ENCODE data around the gene NELFB.
A peak's percentile ranks its signal among the peaks of the same experiment; 100 is the strongest.
"Not testable (repeated sequence)": the region's sequence is repeated elsewhere in the genome, so short reads cannot be mapped to it uniquely, and the experiment has no call there.

The NELFB gene

GRCh38 chr9:137255448-137256114 is 454 bp downstream of the NELFB start:
- Histone ChIP-seq H3K79me1 (ENCODE audit: low read depth, low read length) (peaks cover 12% of the 10 kb centered on the region), H3K4me3 (ENCODE audit: low read length in 2 of 2) (peak overlapping the region; percentile 96 to 100), H3K27me3 (ENCODE audit: control insufficient read depth in 3 of 3, insufficient read depth in 3 of 3, low read depth in 1 of 3, low read length in 3 of 3) (no peaks in the 10 kb centered on the region), H3K4me2 (ENCODE audit: insufficient read depth, low read length, poor library complexity, severe bottlenecking) (peak overlapping the region; percentile 80), H2AK5ac (ENCODE audit: low read depth, low read length) (peak overlapping the region; percentile 76), H3K4me1 (ENCODE audit: control insufficient read depth in 2 of 2, insufficient read depth in 1 of 2, low read depth in 1 of 2, low read length in 2 of 2) (peaks cover 19 to 44% of the 10 kb centered on the region in 2 donors), H3K9me3 (replicated peaks in 1 of 2; ENCODE audit: control insufficient read depth in 2 of 2, insufficient read depth in 1 of 2, low read depth in 1 of 2, low read length in 2 of 2) (no peaks in the 10 kb centered on the region), H3K9ac (ENCODE audit: low read depth, low read length, poor library complexity) (peak overlapping the region; percentile 97), H3K14ac (ENCODE audit: low read length) (no peak overlapping the region), H2BK15ac (ENCODE audit: low read length) (peak overlapping the region; percentile 67), H4K8ac (ENCODE audit: low read depth, low read length) (peak overlapping the region; percentile 29), H2BK120ac (ENCODE audit: low read depth, low read length) (no peak overlapping the region), H3K36me3 (replicated peaks in 1 of 2; ENCODE audit: control insufficient read depth in 2 of 2, insufficient read depth in 2 of 2, low read length in 2 of 2) (peaks cover 17 to 34% of the 10 kb centered on the region in 2 donors), H2AFZ (ENCODE audit: low read length) (peak overlapping the region; percentile 96), H3K4ac (ENCODE audit: low read length) (peak overlapping the region; percentile 38), H3K23ac (ENCODE audit: low read depth, low read length, poor library complexity) (peak overlapping the region; percentile 70), H2BK12ac (ENCODE audit: low read length) (no peak overlapping the region), H4K91ac (ENCODE audit: low read depth, low read length, poor library complexity) (no peak overlapping the region), H3K27ac (replicated peaks; ENCODE audit: low read length) (no peak overlapping the region), H2BK5ac (ENCODE audit: low read length) (peak overlapping the region; percentile 93), H3K18ac (ENCODE audit: low read length) (peak overlapping the region; percentile 92)
- no peak for DNase-seq (ENCODE audit: low spot score)
- no CpG with 5 or more reads among the region's 51 CpGs for WGBS, 2 donors (ENCODE audit: extremely low coverage in 2 of 2, insufficient read length in 2 of 2, insufficient replicate concordance in 1 of 2)

- Histone ChIP-seq H4K91ac (ENCODE audit: low read depth, low read length, poor library complexity) (no peak overlapping the region), H2BK5ac (ENCODE audit: low read length) (no peak overlapping the region), H2BK120ac (ENCODE audit: low read depth, low read length) (no peak overlapping the region), H4K8ac (ENCODE audit: low read depth, low read length) (no peak overlapping the region), H3K4ac (ENCODE audit: low read length) (no peak overlapping the region), H2AK5ac (ENCODE audit: low read depth, low read length) (peak overlapping the region; percentile 76), H2AFZ (ENCODE audit: low read length) (no peak overlapping the region), H3K23ac (ENCODE audit: low read depth, low read length, poor library complexity) (peak overlapping the region; percentile 70), H3K4me3 (ENCODE audit: low read length in 2 of 2) (peak overlapping the region; percentile 96 to 100), H2BK15ac (ENCODE audit: low read length) (no peak overlapping the region), H3K9me3 (replicated peaks in 1 of 2; ENCODE audit: control insufficient read depth in 2 of 2, insufficient read depth in 1 of 2, low read depth in 1 of 2, low read length in 2 of 2) (no peaks in the 10 kb centered on the region), H3K9ac (ENCODE audit: low read depth, low read length, poor library complexity) (peak overlapping the region; percentile 97), H2BK12ac (ENCODE audit: low read length) (no peak overlapping the region), H3K79me1 (ENCODE audit: low read depth, low read length) (peaks cover 12% of the 10 kb centered on the region), H3K27ac (replicated peaks; ENCODE audit: low read length) (no peak overlapping the region), H3K14ac (ENCODE audit: low read length) (no peak overlapping the region), H3K18ac (ENCODE audit: low read length) (no peak overlapping the region), H3K4me2 (ENCODE audit: insufficient read depth, low read length, poor library complexity, severe bottlenecking) (peak overlapping the region; percentile 80), H3K4me1 (ENCODE audit: control insufficient read depth in 2 of 2, insufficient read depth in 1 of 2, low read depth in 1 of 2, low read length in 2 of 2) (peaks cover 14 to 36% of the 10 kb centered on the region in 2 donors), H3K36me3 (replicated peaks in 1 of 2; ENCODE audit: control insufficient read depth in 2 of 2, insufficient read depth in 2 of 2, low read length in 2 of 2) (peaks cover 17 to 34% of the 10 kb centered on the region in 2 donors), H3K27me3 (ENCODE audit: control insufficient read depth in 3 of 3, insufficient read depth in 3 of 3, low read depth in 1 of 3, low read length in 3 of 3) (no peaks in the 10 kb centered on the region)
- no peak for DNase-seq (ENCODE audit: low spot score)
- WGBS, 2 donors (ENCODE audit: extremely low coverage in 2 of 2, insufficient read length in 2 of 2, insufficient replicate concordance in 1 of 2): no CpG with 5 or more reads among the region's 15 CpGs
Observed at GRCh38 chr9:137256362-137256761, 1.2 kb downstream of the NELFB start.

- H3K14ac ChIP-seq (ENCODE audit: low read length): no peak overlapping the region
Observed at GRCh38 chr9:137256856-137257255, 1.7 kb downstream of the NELFB start.

GRCh38 chr9:137262173-137262908 is 7.2 kb downstream of the NELFB start:
- no CpG with 5 or more reads among the region's 15 CpGs for WGBS, 2 donors (ENCODE audit: extremely low coverage in 2 of 2, insufficient read length in 2 of 2, insufficient replicate concordance in 1 of 2)
- not testable (repeated sequence) for H3K14ac ChIP-seq (ENCODE audit: low read length); H2BK15ac ChIP-seq (ENCODE audit: low read length); H3K27me3 ChIP-seq (ENCODE audit: control insufficient read depth in 3 of 3, insufficient read depth in 3 of 3, low read depth in 1 of 3, low read length in 3 of 3); H4K8ac ChIP-seq (ENCODE audit: low read depth, low read length); H4K91ac ChIP-seq (ENCODE audit: low read depth, low read length, poor library complexity); H2AFZ ChIP-seq (ENCODE audit: low read length); H3K23ac ChIP-seq (ENCODE audit: low read depth, low read length, poor library complexity); H2AK5ac ChIP-seq (ENCODE audit: low read depth, low read length); H3K18ac ChIP-seq (ENCODE audit: low read length); DNase-seq (ENCODE audit: low spot score); H3K79me1 ChIP-seq (ENCODE audit: low read depth, low read length); H2BK120ac ChIP-seq (ENCODE audit: low read depth, low read length); H3K4me1 ChIP-seq (ENCODE audit: control insufficient read depth in 2 of 2, insufficient read depth in 1 of 2, low read depth in 1 of 2, low read length in 2 of 2); H3K9me3 ChIP-seq (replicated peaks in 1 of 2; ENCODE audit: control insufficient read depth in 2 of 2, insufficient read depth in 1 of 2, low read depth in 1 of 2, low read length in 2 of 2); H3K27ac ChIP-seq (replicated peaks; ENCODE audit: low read length); H3K4me2 ChIP-seq (ENCODE audit: insufficient read depth, low read length, poor library complexity, severe bottlenecking); H3K4ac ChIP-seq (ENCODE audit: low read length); H2BK12ac ChIP-seq (ENCODE audit: low read length); H3K9ac ChIP-seq (ENCODE audit: low read depth, low read length, poor library complexity); H3K4me3 ChIP-seq (ENCODE audit: low read length in 2 of 2); H2BK5ac ChIP-seq (ENCODE audit: low read length)
- peaks cover 35 to 73% of the 10 kb centered on the region in 2 donors for H3K36me3 ChIP-seq (replicated peaks in 1 of 2; ENCODE audit: control insufficient read depth in 2 of 2, insufficient read depth in 2 of 2, low read length in 2 of 2)

More at GRCh38 chr9:137256856-137257255, 1.7 kb downstream of the NELFB start:
- DNase-seq (ENCODE audit: low spot score): no peak
- no peaks in the 10 kb centered on the region for H3K27me3 ChIP-seq (ENCODE audit: control insufficient read depth in 3 of 3, insufficient read depth in 3 of 3, low read depth in 1 of 3, low read length in 3 of 3)
- H3K4me2 ChIP-seq (ENCODE audit: insufficient read depth, low read length, poor library complexity, severe bottlenecking): no peak overlapping the region
- peak overlapping the region in 1 of 2 donors; percentile 100 for H3K4me3 ChIP-seq (ENCODE audit: low read length in 2 of 2)
- no peak overlapping the region for H2BK12ac ChIP-seq (ENCODE audit: low read length)
- peaks cover 14 to 31% of the 10 kb centered on the region in 2 donors for H3K4me1 ChIP-seq (ENCODE audit: control insufficient read depth in 2 of 2, insufficient read depth in 1 of 2, low read depth in 1 of 2, low read length in 2 of 2)
- no peak overlapping the region for H2AFZ ChIP-seq (ENCODE audit: low read length)
- no peak overlapping the region for H3K9ac ChIP-seq (ENCODE audit: low read depth, low read length, poor library complexity)
- no peak overlapping the region for H3K4ac ChIP-seq (ENCODE audit: low read length)
- no peak overlapping the region for H2BK15ac ChIP-seq (ENCODE audit: low read length)
- H3K36me3 ChIP-seq (replicated peaks in 1 of 2; ENCODE audit: control insufficient read depth in 2 of 2, insufficient read depth in 2 of 2, low read length in 2 of 2): peaks cover 17 to 38% of the 10 kb centered on the region in 2 donors
- H3K18ac ChIP-seq (ENCODE audit: low read length): no peak overlapping the region
- no peak overlapping the region for H3K23ac ChIP-seq (ENCODE audit: low read depth, low read length, poor library complexity)
- no peak overlapping the region for H2BK120ac ChIP-seq (ENCODE audit: low read depth, low read length)
- no peak overlapping the region for H4K8ac ChIP-seq (ENCODE audit: low read depth, low read length)
- H2AK5ac ChIP-seq (ENCODE audit: low read depth, low read length): no peak overlapping the region
- peaks cover 12% of the 10 kb centered on the region for H3K79me1 ChIP-seq (ENCODE audit: low read depth, low read length)
- no CpG with 5 or more reads among the region's 15 CpGs for WGBS, 2 donors (ENCODE audit: extremely low coverage in 2 of 2, insufficient read length in 2 of 2, insufficient replicate concordance in 1 of 2)
- H2BK5ac ChIP-seq (ENCODE audit: low read length): no peak overlapping the region
- no peaks in the 10 kb centered on the region for H3K9me3 ChIP-seq (replicated peaks in 1 of 2; ENCODE audit: control insufficient read depth in 2 of 2, insufficient read depth in 1 of 2, low read depth in 1 of 2, low read length in 2 of 2)
- H3K27ac ChIP-seq (replicated peaks; ENCODE audit: low read length): no peak overlapping the region
- H4K91ac ChIP-seq (ENCODE audit: low read depth, low read length, poor library complexity): no peak overlapping the region

Measured in neuronal stem cell (in vitro differentiated cells).